CD14-positive monocyte (primary cell): ENCODE data around the gene SPAG8. TPM values are rescaled to one million over a fixed set of nuclear protein-coding genes. Genes with fewer than 3 reads are reported as not detected.

Experiments used
- DNase-seq, 3 donors: peaks; one replicate each; pipeline ENCODE4 v3.0.0-alpha.2; 2011 to 2022
- H2AFZ ChIP-seq: 2 replicates; pipeline ENCODE4 v1.6.0; 2012; ENCODE audit warnings: mild to moderate bottlenecking, low read depth, low read length, inconsistent platforms; ENCODE audit not compliant: insufficient read depth, poor library complexity, severe bottlenecking
- H3K27ac ChIP-seq, 2 donors: 1 replicate in 1 of 2; 2 replicates in 1 of 2; pipeline ENCODE4 v1.5.1; 2012 to 2013; ENCODE audit warnings: low read length in 2 of 2, control low read depth in 1 of 2, inconsistent platforms in 1 of 2, low read depth in 1 of 2, mild to moderate bottlenecking in 1 of 2
- H3K27me3 ChIP-seq, 2 donors: one replicate each; pipeline versions ENCODE4 v1.6.0 to v1.6.1; 2011 to 2013; ENCODE audit warnings: low read length in 2 of 2; ENCODE audit not compliant: control insufficient read depth in 2 of 2, insufficient read depth in 2 of 2
- H3K36me3 ChIP-seq, 2 donors: replicated peaks in 1 of 2; 1 replicate in 1 of 2; 2 replicates in 1 of 2; pipeline versions ENCODE4 v1.5.1 to v1.6.1; 2012 to 2013; ENCODE audit warnings: low read length in 2 of 2, control low read depth in 1 of 2, inconsistent platforms in 1 of 2, mild to moderate bottlenecking in 1 of 2; ENCODE audit not compliant: insufficient read depth in 2 of 2, control insufficient read depth in 1 of 2
- H3K4me1 ChIP-seq, 2 donors: 1 replicate in 1 of 2; 2 replicates in 1 of 2; pipeline versions ENCODE4 v1.5.1 to v1.6.1; 2012 to 2013; ENCODE audit warnings: low read length in 2 of 2, control low read depth in 1 of 2, inconsistent platforms in 1 of 2, mild to moderate bottlenecking in 1 of 2, moderate library complexity in 1 of 2; ENCODE audit not compliant: insufficient read depth in 2 of 2, control insufficient read depth in 1 of 2
- H3K4me2 ChIP-seq: replicated peaks from 2 replicates; pipeline ENCODE3; 2012; ENCODE audit warnings: low read length, moderate library complexity, mild to moderate bottlenecking; ENCODE audit not compliant: poor library complexity, severe bottlenecking; ENCODE audit errors: extremely low read depth
- H3K4me3 ChIP-seq, 3 experiments: fragments of 200-600 bp in 1 of 3; sonication (generic) in 1 of 3; replicated peaks in 1 of 3; 1 replicate in 2 of 3; 2 replicates in 1 of 3; pipeline ENCODE4 v1.5.1; 2011 to 2013; ENCODE audit warnings: low read length in 3 of 3, mild to moderate bottlenecking in 3 of 3, control low read depth in 2 of 3, low read depth in 2 of 3, inconsistent platforms in 1 of 3, moderate library complexity in 1 of 3
- H3K79me2 ChIP-seq: 2 replicates; pipeline ENCODE4 v1.6.0; 2012; ENCODE audit warnings: mild to moderate bottlenecking, control low read depth, inconsistent platforms, low read length, moderate library complexity; ENCODE audit not compliant: insufficient read depth
- H3K9ac ChIP-seq: 2 replicates; pipeline ENCODE4 v1.6.0; 2017; ENCODE audit warnings: low read length, mild to moderate bottlenecking; ENCODE audit not compliant: insufficient read depth, poor library complexity, severe bottlenecking
- H3K9me3 ChIP-seq, 2 donors: replicated peaks in 1 of 2; 1 replicate in 1 of 2; 2 replicates in 1 of 2; pipeline versions ENCODE4 v1.5.1 to v1.6.1; 2012 to 2013; ENCODE audit warnings: low read length in 2 of 2, control low read depth in 1 of 2; ENCODE audit not compliant: control insufficient read depth in 1 of 2, insufficient read depth in 1 of 2
- H4K20me1 ChIP-seq: 2 replicates; pipeline ENCODE4 v1.6.0; 2012; ENCODE audit warnings: mild to moderate bottlenecking, low read length, control low read depth, moderate library complexity; ENCODE audit not compliant: insufficient read depth
- H3K27ac Mint-ChIP-seq, 7 donors: one replicate each; pipeline ENCODE4 v1.8.0; 2020; ENCODE audit warnings: mild to moderate bottlenecking in 7 of 7, mixed read lengths in 7 of 7, moderate library complexity in 6 of 7, inconsistent platforms in 2 of 7
- H3K27me3 Mint-ChIP-seq, 3 donors: one replicate each; pipeline ENCODE4 v1.8.0; 2021 to 2022; ENCODE audit warnings: low read depth in 3 of 3, mild to moderate bottlenecking in 3 of 3, mixed read lengths in 3 of 3, moderate library complexity in 3 of 3, inconsistent platforms in 1 of 3
- H3K36me3 Mint-ChIP-seq, 2 donors: one replicate each; pipeline ENCODE4 v1.8.0; 2020; ENCODE audit warnings: mixed read lengths in 2 of 2, inconsistent platforms in 1 of 2, mild to moderate bottlenecking in 1 of 2
- H3K4me1 Mint-ChIP-seq: one replicate; pipeline ENCODE4 v1.8.0; 2020; ENCODE audit warnings: mild to moderate bottlenecking, mixed read lengths
- H3K4me3 Mint-ChIP-seq, 2 donors: one replicate each; pipeline ENCODE4 v1.8.0; 2020; ENCODE audit warnings: mild to moderate bottlenecking in 2 of 2, mixed read lengths in 2 of 2, moderate library complexity in 1 of 2
- H3K9me3 Mint-ChIP-seq, 7 donors: one replicate each; pipeline ENCODE4 v1.8.0; 2020 to 2022; ENCODE audit warnings: mixed read lengths in 7 of 7, mild to moderate bottlenecking in 6 of 7, moderate library complexity in 6 of 7, inconsistent platforms in 2 of 7
- CTCF ChIP-seq: fragments of 200-600 bp; IDR thresholded peaks from one replicate; pipeline ENCODE4 v1.8.0; 2022; ENCODE audit warnings: antibody characterized with exemption, mild to moderate bottlenecking
- WGBS: methylation state at CpG from one replicate; pipeline ENCODE4 v1.1.5; 2013; ENCODE audit warnings: missing lambda C conversion rate; ENCODE audit not compliant: insufficient coverage; 5-methylcytosine and 5-hydroxymethylcytosine counted together
- intact Hi-C, 2 donors: fragments of 100-400 bp; cut with micrococcal nuclease; formaldehyde crosslinking; loops; one replicate each; pipeline versions ENCODE4 v1.15.0 to v1.15.1; 2023
- polyA plus RNA-seq, 3 donors: library from polyadenylated mRNA; depleted of rRNA in 1 of 3; unstranded in 2 of 3; stranded (reverse) in 1 of 3; fragments of 300-500 nt in 2 of 3; fragments of >200 nt in 1 of 3; fragmentation: Illumina TruSeq in 2 of 3; gene quantifications; 1 replicate in 2 of 3; 2 replicates in 1 of 3; pipeline ENCODE4 v1.2.3, GENCODE V29; 2012 to 2021

The SPAG8 gene
- polyA plus RNA-seq, 3 donors: 0.52 to 2.9 (median 0.68) TPM

- Mint-ChIP-seq H3K9me3 (peaks cover 0 to 3% (median 0%) of the 10 kb centered on the region in 7 donors), H3K36me3 (no peaks in the 10 kb centered on the region), H3K27me3 (peaks cover 0 to 2% (median 1%) of the 10 kb centered on the region in 3 donors), H3K4me3 (no peak overlapping the region), H3K4me1 (peaks cover 16% of the 10 kb centered on the region), H3K27ac (no peak overlapping the region)
- Histone ChIP-seq H3K9me3 (no peaks in the 10 kb centered on the region), H3K9ac (no peak overlapping the region), H2AFZ (no peak overlapping the region), H3K36me3 (no peaks in the 10 kb centered on the region), H3K27me3 (no peaks in the 10 kb centered on the region), H3K4me3 (no peak overlapping the region), H3K4me2 (no peak overlapping the region), H4K20me1 (no peaks in the 10 kb centered on the region), H3K27ac (no peak overlapping the region), H3K79me2 (no peaks in the 10 kb centered on the region), H3K4me1 (peaks cover 15 to 16% of the 10 kb centered on the region in 2 donors)
- intact Hi-C loops: no loop called here
- no peak for TF ChIP-seq CTCF
- WGBS: no CpG with 5 or more reads among the region's 3 CpGs
- DNase-seq: no peak
Measured at GRCh38 chr9:35778496-35778895, 33.6 kb downstream of the SPAG8 start.

- peak overlapping the region; percentile 29 for H2AFZ ChIP-seq
- intact Hi-C loops: no loop called here
- H3K79me2 ChIP-seq: no peaks in the 10 kb centered on the region
- no peaks in the 10 kb centered on the region for H3K27me3 ChIP-seq
- H3K27ac Mint-ChIP-seq: peak overlapping the region in 2 of 7 donors; percentile 59 to 68
- TF ChIP-seq CTCF: no peak
- no peaks in the 10 kb centered on the region for H3K9me3 ChIP-seq
- 40% methylated on average over 1 of the region's 4 CpGs for WGBS
- H3K9ac ChIP-seq: no peak overlapping the region
- no peak overlapping the region for H3K4me3 Mint-ChIP-seq
- peak overlapping the region; percentile 46 for H3K4me2 ChIP-seq
- no peaks in the 10 kb centered on the region for H4K20me1 ChIP-seq
- H3K4me1 ChIP-seq: peaks cover 15 to 16% of the 10 kb centered on the region in 2 donors
- no peak for DNase-seq
- H3K9me3 Mint-ChIP-seq: peaks cover 0 to 3% (median 0%) of the 10 kb centered on the region in 7 donors
- peaks cover 0 to 2% (median 1%) of the 10 kb centered on the region in 3 donors for H3K27me3 Mint-ChIP-seq
- H3K4me1 Mint-ChIP-seq: peaks cover 16% of the 10 kb centered on the region
- no peaks in the 10 kb centered on the region for H3K36me3 ChIP-seq
- H3K4me3 ChIP-seq: no peak overlapping the region
- no peaks in the 10 kb centered on the region for H3K36me3 Mint-ChIP-seq
- no peak overlapping the region for H3K27ac ChIP-seq
Measured at GRCh38 chr9:35776018-35776417, 36.0 kb downstream of the SPAG8 start.
